ENCODE measurements around the gene CDH6.
A peak's percentile ranks its signal among the peaks of the same experiment; 100 is the strongest.

CDH6 gene

GRCh38 chr5:31193591-31194467, at the start of gene CDH6:
Gene CDH6, plus strand, starts transcription at chr5:31193686. Its CDS starts 73,788 bp downstream, at chr5:31267474.
- peak; percentile 53 for DNase-seq

- DNase-seq = no peak
These were observed 49.1 kb upstream of the CDH6 start for GRCh38 chr5:31144364-31144763.

- no peak for DNase-seq
These were observed 44.5 kb upstream of the CDH6 start for GRCh38 chr5:31148959-31149475.

- no peak for DNase-seq
These were observed 40.0 kb upstream of the CDH6 start for GRCh38 chr5:31153521-31153920.

- no peak for DNase-seq
These were observed 36.8 kb upstream of the CDH6 start for GRCh38 chr5:31156631-31157160.

- no peak for DNase-seq
These were observed 35.8 kb upstream of the CDH6 start for GRCh38 chr5:31157720-31158119.

- DNase-seq = no peak
These were observed 34.8 kb upstream of the CDH6 start for GRCh38 chr5:31158686-31159085.

GRCh38 chr5:31161781-31162181, 31.7 kb upstream of the CDH6 start:
- DNase-seq = no peak

GRCh38 chr5:31165729-31166128, 27.8 kb upstream of the CDH6 start:
- no peak for DNase-seq

GRCh38 chr5:31169379-31169778, 24.1 kb upstream of the CDH6 start:
- no peak for DNase-seq

- no peak for DNase-seq
These were observed 20.6 kb upstream of the CDH6 start for GRCh38 chr5:31172881-31173280.

- DNase-seq = no peak
These were observed 19.9 kb upstream of the CDH6 start for GRCh38 chr5:31173614-31174013.

GRCh38 chr5:31181376-31181987, 12.0 kb upstream of the CDH6 start:
- no peak for DNase-seq

- no peak for DNase-seq
These were observed 11.3 kb upstream of the CDH6 start for GRCh38 chr5:31182136-31182535.

GRCh38 chr5:31185951-31186350, 7.5 kb upstream of the CDH6 start:
- DNase-seq = no peak

GRCh38 chr5:31186672-31187267, 6.7 kb upstream of the CDH6 start:
- DNase-seq = no peak

- no peak for DNase-seq
These were observed 5.9 kb upstream of the CDH6 start for GRCh38 chr5:31187591-31187990.

GRCh38 chr5:31192442-31192841, 1.0 kb upstream of the CDH6 start:
- DNase-seq = no peak

GRCh38 chr5:31193116-31193515, 370 bp upstream of the CDH6 start:
- no peak for DNase-seq

GRCh38 chr5:31194468-31194813, 955 bp downstream of the CDH6 start:
- DNase-seq = no peak

- DNase-seq = no peak
These were observed 1.5 kb downstream of the CDH6 start for GRCh38 chr5:31194892-31195555.

- DNase-seq = no peak
These were observed 2.8 kb downstream of the CDH6 start for GRCh38 chr5:31196309-31196708.

- no peak for DNase-seq
These were observed 3.7 kb downstream of the CDH6 start for GRCh38 chr5:31197183-31197582.

Measured in right forelimb (tissue), 1 donor.